ENCODE measurements around the gene LSMEM2.
A peak's percentile ranks its signal among the peaks of the same experiment; 100 is the strongest.
"Not testable (repeated sequence)": the region's sequence is repeated elsewhere in the genome, so short reads cannot be mapped to it uniquely, and the experiment has no call there.

Gene LSMEM2

DNA sequence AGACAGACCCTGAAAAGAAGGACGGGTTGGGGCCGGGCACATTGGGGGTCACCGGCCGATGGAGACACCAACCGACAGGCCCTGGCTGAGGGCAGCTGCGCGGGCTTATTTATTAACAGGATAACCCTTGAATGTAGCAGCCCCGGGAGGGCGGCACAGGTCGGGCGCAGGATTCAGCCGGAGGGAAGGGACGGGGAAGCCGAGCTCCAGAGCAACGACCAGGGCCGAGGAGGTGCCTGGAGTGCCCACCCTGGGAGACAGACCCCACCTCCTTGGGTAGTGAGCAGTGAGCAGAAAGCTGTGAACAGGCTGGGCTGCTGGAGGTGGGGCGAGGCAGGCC lies 2.2 kb upstream of the LSMEM2 start:
- no peak for DNase-seq (ENCODE audit: low spot score)
- FAIRE-seq = no peak

DNA sequence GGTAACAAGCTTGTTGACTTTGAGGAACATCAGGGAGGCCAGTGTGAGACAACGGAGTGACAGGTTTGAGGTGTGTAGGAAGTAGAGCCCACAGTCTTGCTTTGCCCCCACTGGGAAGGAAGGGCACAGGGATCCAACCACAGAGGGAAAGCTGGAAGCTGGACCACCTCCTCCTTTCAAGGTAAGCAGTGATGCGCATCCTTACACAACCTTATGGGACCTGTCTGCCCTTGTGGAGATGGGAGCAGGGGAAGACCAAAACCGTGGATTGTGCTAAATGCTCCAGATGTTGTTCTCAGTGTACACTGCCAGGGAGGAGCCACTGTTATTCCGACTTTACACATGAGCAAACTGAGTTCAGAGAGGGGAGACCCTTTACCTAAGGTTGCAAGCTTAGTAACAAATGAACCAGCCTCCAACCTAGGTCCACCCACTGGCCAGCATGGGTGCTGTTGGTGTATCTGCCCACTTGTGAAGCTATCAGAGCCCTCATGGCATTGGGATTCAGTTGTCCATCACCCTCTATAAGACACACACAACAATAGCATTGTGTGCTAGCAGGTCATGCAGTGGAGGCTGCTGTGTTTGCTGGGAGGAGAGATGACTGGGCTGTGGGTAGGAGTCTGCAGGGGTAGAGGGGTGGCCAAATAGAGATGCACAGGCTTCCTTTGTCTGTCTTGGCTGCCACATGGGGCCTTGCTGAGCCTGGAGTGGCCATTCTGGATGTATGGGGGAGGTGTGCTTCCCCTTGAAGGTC lies 586 bp upstream of the LSMEM2 start:
- no peak for DNase-seq (ENCODE audit: low spot score)
- FAIRE-seq = no peak

DNA sequence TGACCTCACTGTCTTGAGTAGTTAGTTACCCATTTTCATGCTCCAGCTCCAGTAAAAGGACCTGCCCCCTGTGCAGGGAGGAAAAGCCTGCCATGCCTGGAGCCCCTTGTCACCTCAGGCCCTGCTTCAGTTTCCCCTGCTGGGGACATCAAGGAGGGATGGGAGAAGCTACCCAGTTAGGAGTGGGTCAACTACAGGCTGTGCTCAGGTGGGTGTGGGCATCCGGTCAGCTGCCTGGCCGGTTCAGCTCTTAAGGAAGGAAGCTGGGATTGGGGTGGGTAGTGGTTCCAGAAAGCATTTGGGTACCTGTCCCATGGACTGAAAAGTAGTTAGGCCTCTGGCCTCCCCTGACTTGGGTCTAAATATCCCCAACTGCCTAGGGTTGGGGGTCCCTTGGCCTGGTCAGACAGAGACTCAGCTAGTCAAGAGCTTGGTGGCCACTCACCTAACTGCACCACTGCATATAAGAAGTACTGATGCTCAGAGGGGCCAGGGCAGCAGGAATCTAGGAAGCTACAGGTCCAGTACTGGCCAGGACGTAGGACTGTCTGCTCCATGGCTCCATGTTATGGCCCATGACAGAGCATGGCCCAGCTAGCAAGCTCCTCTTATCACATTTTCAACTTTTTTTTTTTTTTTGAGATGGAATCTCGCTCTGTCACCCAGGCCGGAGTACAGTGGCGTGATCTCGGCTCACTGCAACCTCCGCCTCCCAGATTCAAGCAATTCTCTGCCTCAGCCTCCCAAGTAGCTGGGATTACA lies 549 bp downstream of the LSMEM2 start:
- FAIRE-seq (no peak), DNase-seq (ENCODE audit: low spot score) (no peak)

DNA sequence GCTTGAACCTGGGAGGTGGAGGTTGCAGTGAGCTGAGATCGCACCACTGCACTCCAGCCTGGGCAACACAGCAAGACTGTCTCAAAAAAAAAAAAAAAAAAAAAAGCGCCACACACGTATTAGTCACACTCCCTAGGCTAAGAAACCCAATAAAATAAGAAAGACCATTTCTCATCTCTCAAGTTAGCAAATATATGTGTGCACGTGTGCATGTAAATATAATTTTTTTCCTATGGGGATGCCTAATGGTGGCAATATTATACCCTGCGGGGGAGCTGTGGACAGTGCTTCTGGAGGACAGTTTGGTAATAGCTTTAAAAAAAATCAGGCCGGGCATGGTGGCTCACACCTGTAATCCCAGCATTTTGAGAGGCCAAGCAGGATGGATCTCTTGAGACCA lies 5.2 kb downstream of the LSMEM2 start:
- DNase-seq (ENCODE audit: low spot score); FAIRE-seq: not testable (repeated sequence)

DNA sequence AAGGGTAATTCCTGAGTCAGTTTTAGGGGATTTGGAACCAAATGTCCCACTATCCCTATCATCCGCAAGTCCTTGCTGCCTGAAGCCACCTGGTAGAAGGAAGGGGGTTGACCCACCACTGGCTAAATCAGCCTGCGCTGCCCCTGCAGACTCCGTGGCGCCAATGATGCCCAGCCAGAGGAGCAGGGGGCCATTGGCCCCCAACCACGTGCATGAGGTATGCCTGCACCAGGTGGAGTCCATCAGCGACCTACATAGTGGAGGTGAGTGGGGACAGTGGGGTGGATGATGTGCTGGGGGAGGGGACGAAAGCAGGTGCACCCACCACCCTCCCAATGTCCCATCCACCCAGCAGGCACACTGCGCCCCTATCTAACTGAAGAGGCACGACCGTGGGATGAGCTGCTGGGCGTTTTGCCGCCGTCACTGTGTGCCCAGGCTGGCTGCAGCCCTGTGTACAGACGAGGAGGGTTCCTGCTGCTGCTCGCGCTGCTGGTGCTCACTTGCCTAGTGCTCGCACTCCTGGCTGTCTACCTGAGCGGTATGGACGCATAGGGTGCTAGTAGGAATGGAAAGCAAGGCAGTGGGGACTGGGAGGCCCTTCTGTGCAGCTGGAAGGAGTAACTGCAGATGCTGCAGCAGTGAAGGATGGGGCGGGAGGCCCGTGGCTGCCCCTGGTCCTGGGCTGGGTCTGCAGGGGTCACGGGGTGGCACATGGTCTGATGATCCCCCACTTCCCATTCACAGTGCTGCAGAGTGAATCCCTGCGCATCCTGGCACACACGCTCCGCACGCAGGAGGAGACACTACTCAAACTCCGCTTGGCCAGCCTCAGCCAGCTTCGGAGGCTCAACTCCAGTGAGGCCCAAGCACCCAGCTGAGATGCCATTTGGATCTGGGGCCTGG lies 7.7 kb downstream of the LSMEM2 start:
- no peak for FAIRE-seq
- no peak for DNase-seq (ENCODE audit: low spot score)

DNA sequence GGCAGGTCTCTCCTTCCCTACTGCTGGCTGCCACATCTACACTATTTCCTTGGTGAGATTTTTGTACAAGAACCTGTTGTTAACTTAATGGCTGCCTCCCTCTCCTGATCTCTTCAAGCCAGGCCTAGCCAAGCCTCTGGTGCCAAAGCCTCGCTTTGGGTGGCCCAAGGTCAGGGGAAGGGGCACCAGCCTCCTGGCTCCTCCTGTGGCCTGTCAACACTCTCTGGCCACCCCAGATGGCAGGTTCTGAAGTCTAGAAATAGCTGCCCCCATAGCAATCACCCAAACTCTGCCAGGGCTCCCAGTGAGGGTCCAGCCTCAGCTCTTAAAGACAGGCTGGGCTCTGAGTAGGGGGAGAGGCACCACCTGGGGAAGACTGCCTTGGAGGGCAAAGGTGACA lies 8.4 kb downstream of the LSMEM2 start:
- FAIRE-seq (no peak), DNase-seq (ENCODE audit: low spot score) (no peak)

DNA sequence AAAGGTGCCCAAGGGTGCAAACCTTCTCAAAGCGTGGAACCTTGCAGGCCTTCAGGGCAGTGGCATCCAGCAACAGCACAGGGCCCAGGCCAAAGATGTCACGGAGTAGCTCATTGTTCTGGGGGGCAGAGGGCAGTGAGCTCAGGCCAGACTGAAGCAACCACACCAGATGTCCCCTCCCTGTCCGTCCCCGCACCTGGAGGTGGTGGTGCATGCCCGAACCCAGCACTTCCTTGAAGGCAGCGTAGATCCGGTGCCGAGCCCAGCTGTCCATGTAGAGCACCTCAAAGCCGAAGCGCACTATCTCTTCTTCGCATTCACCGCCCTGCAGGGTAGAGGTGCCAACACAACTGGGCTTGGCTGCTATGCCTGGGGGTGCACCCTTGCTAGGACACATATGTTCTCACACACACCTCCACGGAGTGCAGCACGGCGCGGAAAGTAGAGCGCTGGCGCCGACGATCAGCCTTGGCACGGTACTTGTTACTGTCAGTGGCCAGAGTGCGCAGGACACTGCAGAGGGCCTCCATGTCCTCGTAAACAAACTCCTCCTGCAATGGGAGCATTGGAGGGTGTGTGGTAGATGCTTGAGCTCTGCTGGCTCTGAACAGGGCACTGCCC lies 9.6 kb downstream of the LSMEM2 start:
- FAIRE-seq (no peak), DNase-seq (ENCODE audit: low spot score) (no peak)

DNA sequence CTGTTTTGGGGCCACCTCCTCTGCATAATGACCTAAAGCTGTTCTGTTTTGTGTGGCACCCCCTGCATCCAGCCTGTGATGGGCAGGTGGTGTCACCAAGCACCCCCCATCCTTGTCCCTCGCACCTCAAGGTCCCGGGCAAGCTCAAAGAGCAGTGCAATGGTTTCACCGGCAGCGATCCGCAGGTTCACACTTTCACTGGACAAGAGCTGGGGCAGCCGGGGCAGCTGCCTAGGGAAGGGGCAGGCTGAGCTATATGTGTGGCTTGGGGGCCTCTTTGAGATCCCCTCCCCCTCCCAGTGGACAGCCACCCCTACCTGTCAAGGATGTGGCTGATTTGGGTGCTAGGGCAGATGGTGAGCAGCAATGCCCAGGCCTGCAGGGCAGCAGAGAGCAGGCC lies 10.2 kb downstream of the LSMEM2 start:
- FAIRE-seq (no peak), DNase-seq (ENCODE audit: low spot score) (no peak)

DNA sequence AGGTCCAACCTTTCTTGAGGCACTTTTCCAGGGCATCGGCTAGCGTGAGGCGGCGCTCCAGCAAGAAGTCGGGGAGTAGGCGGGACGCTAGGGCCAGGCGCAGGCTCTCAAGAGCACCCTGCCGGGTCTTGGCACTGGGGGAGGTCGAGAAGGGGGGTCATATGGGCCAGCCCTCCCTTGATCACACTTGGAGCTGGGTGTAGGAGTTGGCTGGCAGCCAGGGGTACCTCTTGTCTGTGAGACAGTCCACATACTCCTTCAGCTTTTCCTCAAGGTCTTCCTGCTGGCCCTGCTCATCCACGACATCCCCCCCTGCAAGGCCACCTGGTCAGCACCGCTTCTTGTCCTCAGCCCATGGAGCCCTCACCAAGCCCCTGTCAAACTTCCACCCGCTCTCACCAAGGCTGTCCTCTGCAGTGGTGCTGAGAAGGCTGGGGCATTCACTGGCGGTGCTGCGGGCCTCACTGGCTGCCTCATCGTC lies 11.3 kb downstream of the LSMEM2 start:
- FAIRE-seq = no peak
- no peak for DNase-seq (ENCODE audit: low spot score)

DNA sequence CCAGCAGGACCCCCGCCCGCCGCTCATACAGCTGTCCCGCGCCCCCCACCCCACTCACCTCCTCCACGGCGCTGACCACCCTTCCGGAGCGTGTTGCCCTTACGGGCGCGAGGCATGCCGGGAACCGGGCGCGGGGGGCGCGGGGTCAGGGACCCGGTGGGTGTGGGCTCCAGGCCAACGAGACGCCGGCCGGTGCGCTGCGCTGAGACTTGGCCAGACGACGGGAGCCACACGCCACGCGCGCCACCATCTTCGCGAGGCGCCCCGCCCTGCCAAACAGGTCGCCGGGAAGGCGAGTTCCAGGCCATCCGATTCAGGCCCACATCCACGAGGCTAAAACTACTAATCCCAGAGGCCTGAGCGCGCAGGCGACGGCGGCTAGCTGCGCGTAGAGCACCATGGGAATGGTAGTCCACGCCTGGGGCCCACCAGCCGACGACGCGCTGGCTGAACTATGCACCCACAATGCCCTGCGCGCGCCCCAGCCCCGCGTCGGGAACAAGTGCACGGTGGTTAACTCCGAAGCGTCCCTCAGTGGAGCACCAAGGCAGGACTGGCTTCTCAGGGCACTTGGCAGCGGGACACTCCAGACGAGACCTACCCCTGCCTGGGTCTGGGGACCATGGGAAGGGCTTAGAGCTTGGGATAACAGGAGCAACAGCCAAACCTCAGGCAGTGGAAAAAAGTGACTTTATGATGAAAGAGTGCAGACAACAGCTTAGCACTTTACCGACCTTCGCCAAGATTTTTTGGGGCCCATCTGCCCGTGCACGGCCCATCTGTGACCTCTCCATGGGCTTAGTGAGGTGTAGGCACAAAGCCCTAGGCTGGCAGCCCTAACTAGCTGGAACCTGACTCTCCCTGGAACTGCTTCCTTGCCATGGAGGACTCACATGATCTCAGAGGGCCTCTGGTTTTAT lies 13.5 kb downstream of the LSMEM2 start, which contains the start of gene IFRD2:
TSS of gene IFRD2 (minus strand) at position 271 of the 920 bp plus-strand sequence. CDS start at position 116, 155 bp downstream.
- FAIRE-seq (peak; percentile 73), DNase-seq (ENCODE audit: low spot score) (peak; percentile 94)

DNA sequence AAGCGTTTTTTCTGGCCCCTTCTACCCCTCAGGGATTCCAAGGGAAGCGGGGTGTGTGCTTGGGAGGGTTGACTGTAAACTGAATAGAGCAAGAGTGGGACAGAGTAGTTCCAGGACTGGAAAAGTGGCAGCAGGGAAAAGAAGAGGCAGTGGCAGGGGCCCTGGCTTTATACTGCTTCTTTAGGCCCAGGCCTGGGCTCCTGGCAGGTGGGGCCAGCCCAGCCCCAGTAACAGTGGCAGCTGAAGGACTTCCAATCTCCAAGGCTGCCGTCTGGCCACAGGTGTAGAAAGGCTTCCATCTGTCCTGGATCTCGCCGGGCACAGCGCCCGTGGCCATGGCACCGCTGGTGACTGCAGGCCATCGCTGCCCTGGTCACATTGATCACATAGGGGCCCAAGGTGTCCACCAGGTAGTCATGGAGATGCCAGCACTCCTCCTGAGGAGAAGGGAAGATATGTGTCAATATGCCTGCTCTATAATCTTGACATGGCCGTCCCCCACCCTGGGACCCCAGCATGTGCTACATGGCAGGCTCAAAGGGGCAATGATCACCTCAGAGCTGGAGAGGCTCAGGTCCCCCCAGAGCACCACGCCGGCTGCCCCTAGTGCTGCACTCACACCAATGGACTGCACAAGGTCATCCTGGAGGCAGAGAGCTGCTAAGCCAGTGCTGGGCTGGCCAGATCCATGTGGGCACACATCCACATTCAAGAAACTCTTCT lies 14.4 kb downstream of the LSMEM2 start:
- DNase-seq (ENCODE audit: low spot score) (no peak), FAIRE-seq (no peak)

DNA sequence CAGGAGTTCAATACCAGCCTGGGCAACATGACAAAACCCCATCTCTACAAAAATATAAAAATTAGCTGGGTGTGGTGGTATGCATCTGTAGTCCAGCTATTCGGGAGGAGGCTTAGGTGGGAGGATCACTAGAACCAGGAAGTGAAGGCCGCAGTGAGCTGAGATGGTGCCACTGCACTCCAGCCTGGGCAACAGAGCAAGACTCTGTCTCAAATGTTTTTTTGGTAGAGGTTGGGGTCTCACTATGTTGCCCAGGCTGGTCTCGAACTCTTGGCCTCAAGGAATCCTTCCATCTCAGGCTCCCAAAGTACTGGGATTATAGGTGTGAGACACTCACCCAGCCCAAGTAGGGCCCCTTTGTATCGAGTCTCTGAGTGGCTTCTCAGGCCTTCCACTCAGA lies 15.2 kb downstream of the LSMEM2 start:
- FAIRE-seq = no peak
- DNase-seq (ENCODE audit: low spot score) = no peak

DNA sequence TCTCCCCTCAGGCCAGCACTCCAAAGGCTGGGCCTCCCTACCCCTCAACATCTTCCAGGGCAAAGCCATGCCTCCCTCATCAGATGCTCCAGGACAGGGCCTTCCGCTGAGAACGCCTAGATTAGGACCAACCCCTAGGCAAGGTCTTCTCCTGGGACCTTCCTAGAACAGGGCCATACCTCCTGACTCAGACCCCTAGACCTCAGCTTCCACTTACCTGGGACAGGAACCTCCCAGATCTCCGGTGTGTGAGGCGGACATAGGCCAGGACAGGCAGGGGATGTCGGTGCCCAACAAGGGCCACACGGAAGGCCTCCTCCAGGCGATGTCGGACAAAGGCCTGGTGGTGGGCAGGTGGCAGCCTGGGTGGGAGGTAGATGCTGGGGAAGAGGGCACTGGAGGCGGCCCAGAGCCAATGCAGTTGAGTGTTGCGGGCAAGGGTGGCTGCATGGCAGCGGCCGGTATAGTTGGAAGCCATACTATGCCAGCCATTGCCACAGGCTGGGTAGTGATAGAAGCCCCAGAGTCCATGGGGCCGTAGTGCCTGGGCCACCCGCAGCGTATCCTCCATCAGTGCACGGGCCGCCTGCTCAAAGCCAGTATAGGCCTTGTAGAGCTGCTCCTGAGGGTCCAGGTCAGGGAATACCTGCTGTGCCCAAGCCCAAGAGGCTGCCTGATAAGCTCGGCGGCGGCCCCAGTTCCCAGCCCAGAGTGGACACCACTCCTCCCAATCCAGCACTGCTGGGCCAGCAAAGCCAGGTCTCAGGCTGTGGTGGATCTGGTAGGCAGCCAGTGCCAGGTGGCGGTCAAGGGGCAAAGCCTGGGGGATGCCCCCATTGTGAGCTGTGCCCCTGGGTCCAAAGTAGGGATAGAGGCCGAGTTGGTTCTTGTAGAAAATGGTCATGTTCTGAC lies 15.9 kb downstream of the LSMEM2 start:
- no peak for FAIRE-seq
- DNase-seq (ENCODE audit: low spot score) = no peak

DNA sequence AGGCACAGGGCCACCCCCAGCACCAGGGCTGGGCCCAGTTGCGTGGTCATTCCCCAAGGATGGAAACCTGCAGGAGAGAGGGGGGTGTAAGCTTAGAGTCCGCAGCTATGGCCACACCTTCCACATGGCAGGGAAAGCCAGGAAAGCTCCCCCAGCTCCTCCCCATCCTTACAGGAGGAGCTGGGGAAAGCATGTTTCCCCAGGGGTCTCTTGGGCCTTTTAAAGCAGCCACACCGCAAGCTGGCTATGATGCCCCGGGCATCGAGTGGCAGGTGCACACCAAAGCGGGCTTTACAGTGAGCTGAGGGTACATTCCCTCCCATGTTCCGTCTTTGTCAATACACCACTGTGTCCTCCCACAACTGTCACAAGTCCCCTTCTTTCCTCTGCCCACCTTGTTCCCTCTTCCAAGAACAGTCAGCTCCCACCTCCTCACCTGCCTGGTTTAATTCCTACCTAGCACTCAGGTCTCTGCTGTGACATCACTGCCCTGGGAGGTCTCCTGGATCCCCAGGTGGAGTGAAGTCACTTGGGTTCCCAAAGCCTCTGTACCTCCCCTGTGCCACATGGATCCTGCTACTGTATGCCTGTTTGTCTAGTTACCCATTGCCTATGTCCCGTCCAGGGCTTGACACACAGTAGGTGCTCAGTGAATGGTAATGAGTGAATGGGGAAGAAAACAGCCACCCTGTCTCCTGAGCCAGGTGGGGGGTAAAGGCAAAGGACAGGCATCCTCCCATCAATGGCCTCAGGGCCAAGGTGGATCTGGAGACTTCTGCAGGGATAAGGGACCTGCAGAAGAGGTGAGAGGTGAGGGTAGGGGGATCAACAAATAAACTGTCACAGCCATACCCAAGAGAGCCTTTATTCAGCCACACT lies 16.9 kb downstream of the LSMEM2 start:
- DNase-seq (ENCODE audit: low spot score) = no peak

DNA sequence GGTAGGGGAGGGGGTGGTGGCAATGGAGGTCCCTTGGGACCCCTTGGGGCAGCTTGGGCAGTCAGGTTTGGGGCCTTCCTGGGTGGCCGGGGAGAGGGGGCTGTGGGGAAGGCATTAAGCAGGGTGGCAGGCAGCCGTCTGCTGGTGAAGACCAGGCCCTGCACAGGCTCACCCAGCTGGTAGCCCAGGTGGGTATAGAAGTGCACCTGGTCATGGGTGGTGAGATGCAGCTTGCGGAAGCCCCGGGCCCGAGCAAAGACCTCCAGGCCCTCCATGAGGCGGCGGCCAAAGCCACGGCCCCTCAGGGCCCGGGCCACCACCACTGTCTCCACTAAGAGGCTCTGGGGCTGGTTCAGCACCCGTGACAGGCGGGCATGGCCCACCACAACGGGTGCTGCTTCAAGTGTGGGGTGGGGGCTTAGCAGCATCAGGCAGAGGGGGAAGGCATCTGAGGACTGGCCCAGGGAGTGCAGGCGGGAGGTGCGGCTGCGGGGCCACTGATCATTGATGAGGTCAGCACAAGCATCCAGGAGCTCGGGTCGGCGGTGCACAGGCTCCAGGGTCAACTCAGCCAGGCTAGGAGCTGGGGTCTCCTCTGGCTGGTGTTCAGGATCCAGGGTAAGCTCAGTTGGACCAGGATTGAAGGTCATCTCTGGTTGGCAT lies 18.0 kb downstream of the LSMEM2 start:
- FAIRE-seq (no peak), DNase-seq (ENCODE audit: low spot score) (no peak)

More for the DNA sequence above, 16.9 kb downstream of the LSMEM2 start:
- no peak for FAIRE-seq

DNA sequence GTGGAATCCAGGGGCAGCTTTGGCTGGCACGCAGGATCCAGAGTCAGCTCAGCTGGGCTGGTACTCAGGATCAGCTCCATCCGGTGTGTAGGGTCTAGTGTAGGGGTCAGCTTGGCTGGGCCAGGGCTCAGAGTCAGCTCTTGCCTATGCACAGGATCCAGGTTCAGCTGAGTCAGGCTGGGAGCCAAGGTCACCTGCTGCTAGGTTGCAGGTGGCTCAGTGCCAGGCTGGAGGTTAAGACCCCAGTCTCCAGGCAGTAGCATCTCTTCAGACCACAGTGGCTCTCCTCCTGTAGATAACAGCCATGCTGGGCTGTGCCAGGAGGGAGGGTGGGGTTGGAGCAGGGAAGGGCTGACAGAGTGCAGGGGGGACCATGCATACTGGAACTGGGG lies 18.5 kb downstream of the LSMEM2 start:
- DNase-seq (ENCODE audit: low spot score) = no peak
- no peak for FAIRE-seq
